GM21786 (cell line): ENCODE measurements around the gene CYB5R4.
A peak's percentile ranks its signal among the peaks of the same experiment; 100 is the strongest.
"Not testable (repeated sequence)": the region's sequence is repeated elsewhere in the genome, so short reads cannot be mapped to it uniquely, and the experiment has no call there.

Experiments used
- ATAC-seq: cut with Tn5 transposase; IDR thresholded peaks from one replicate; pipeline ENCODE4 v1.9.1; 2021; ENCODE audit not compliant: unreplicated experiment

The CYB5R4 gene

GRCh38 chr6:83862776-83863471 is 3.4 kb downstream of the CYB5R4 start:
- no peak for ATAC-seq

GRCh38 chr6:83867043-83867442 is 7.6 kb downstream of the CYB5R4 start:
- ATAC-seq = no peak

GRCh38 chr6:83867527-83868161 is 8.2 kb downstream of the CYB5R4 start:
- ATAC-seq = no peak

GRCh38 chr6:83868639-83869038 is 9.2 kb downstream of the CYB5R4 start:
- ATAC-seq = no peak

- ATAC-seq = no peak
Measured at GRCh38 chr6:83870649-83871048, 11.2 kb downstream of the CYB5R4 start.

- no peak for ATAC-seq
Measured at GRCh38 chr6:83872386-83873118, 13.1 kb downstream of the CYB5R4 start.

GRCh38 chr6:83873869-83874268 is 14.4 kb downstream of the CYB5R4 start:
- ATAC-seq = no peak

GRCh38 chr6:83875843-83876242 is 16.4 kb downstream of the CYB5R4 start:
- ATAC-seq = no peak

- no peak for ATAC-seq
Measured at GRCh38 chr6:83878902-83879644, 19.6 kb downstream of the CYB5R4 start.

- no peak for ATAC-seq
Measured at GRCh38 chr6:83879746-83880145, 20.3 kb downstream of the CYB5R4 start.

- no peak for ATAC-seq
Measured at GRCh38 chr6:83883240-83883639, 23.8 kb downstream of the CYB5R4 start.

- ATAC-seq = peak; percentile 86
Measured at GRCh38 chr6:83884523-83884922, 25.0 kb downstream of the CYB5R4 start.

- ATAC-seq = no peak
Measured at GRCh38 chr6:83885984-83886383, 26.5 kb downstream of the CYB5R4 start.

GRCh38 chr6:83889621-83890020 is 30.1 kb downstream of the CYB5R4 start:
- ATAC-seq = no peak

GRCh38 chr6:83890520-83890919 is 31.0 kb downstream of the CYB5R4 start:
- no peak for ATAC-seq

GRCh38 chr6:83891586-83891985 is 32.1 kb downstream of the CYB5R4 start:
- no peak for ATAC-seq

GRCh38 chr6:83893024-83893423 is 33.5 kb downstream of the CYB5R4 start:
- no peak for ATAC-seq

- ATAC-seq = not testable (repeated sequence)
Measured at GRCh38 chr6:83897094-83897493, 37.6 kb downstream of the CYB5R4 start.

- no peak for ATAC-seq
Measured at GRCh38 chr6:83901624-83902023, 42.1 kb downstream of the CYB5R4 start.

GRCh38 chr6:83904395-83904794 is 44.9 kb downstream of the CYB5R4 start:
- no peak for ATAC-seq

- ATAC-seq = no peak
Measured at GRCh38 chr6:83905648-83906047, 46.2 kb downstream of the CYB5R4 start.
